Testis (tissue), 2 donors: ENCODE data around the gene ANKRD31.

ENCODE experiments used
- CTCF ChIP-seq, 3 experiments: fragments of 450-650 bp in 2 of 3; fragments of 200-600 bp in 1 of 3; sonication (generic) in 1 of 3; IDR thresholded peaks; one replicate each; pipeline ENCODE4 v1.5.1; 2016 to 2019; ENCODE audit warnings: antibody characterized with exemption in 3 of 3, mild to moderate bottlenecking in 2 of 3, moderate library complexity in 1 of 3
- POLR2A ChIP-seq: fragments of 450-650 bp; IDR thresholded peaks from one replicate; pipeline ENCODE4 v1.6.1; 2017; ENCODE audit warnings: antibody characterized with exemption, mild to moderate bottlenecking, moderate library complexity

DNA sequence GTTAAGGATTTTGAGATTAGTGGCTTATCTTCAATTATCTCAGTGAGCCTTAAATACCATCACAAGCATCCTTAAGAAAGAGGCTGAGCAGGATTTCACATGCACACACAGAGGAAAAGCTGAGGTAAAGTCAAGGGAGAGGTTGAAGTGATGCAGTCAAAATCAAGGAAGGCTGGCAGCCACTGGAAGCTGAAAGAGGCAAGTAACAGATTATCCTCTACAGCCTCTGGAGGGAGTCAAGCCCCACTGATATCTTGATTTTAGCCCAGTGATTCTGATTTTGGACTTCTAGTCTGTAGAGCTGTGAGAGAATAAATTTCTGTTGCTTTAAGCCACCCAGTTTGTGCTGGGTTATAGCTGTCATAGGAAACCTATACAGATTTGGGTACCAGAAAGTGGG lies 80.1 kb downstream of the ANKRD31 start:
- no peak for TF ChIP-seq CTCF (IDR thresholded peaks at IDR 0.05)
- TF ChIP-seq POLR2A: no peak
